ENCODE data around the gene PPP2R3A. TPM values are rescaled to one million over a fixed set of nuclear protein-coding genes. Genes with fewer than 3 reads are reported as not detected.

The PPP2R3A gene
- total and polyA plus RNA-seq, 12 donors: 2.1 to 23.1 (median 14.3) TPM

- 93 to 99% (median 97%) methylated on average over 4 of the region's 4 CpGs for WGBS, 4 donors
- Histone ChIP-seq H3K4me1 (replicated peaks in 1 of 2) (peaks cover 4 to 19% of the 10 kb centered on the region in 2 donors), H3K36me3 (replicated peaks in 1 of 2) (no peaks in the 10 kb centered on the region), H3K27me3 (no peaks in the 10 kb centered on the region), H3K9me3 (replicated peaks in 1 of 3) (no peaks in the 10 kb centered on the region), H3K4me3 (no peak overlapping the region), H3K27ac (no peak overlapping the region)
- DNase-seq: no peak
- TF ChIP-seq CTCF (IDR thresholded peaks at IDR 0.05) (no peak), POLR2A (IDR thresholded peaks at IDR 0.05) (no peak)
- intact Hi-C loops (cut with DNase I): loop anchor here in 1 of 2 donors (10.0 kb wide), 1 partner anchor 77 kb away; no protein-coding TSS in a partner anchor
Observed at GRCh38 chr3:135967867-135968266, 2.3 kb downstream of the PPP2R3A start.

GRCh38 chr3:135970506-135971116, 5.1 kb downstream of the PPP2R3A start:
- TF ChIP-seq POLR2A (IDR thresholded peaks at IDR 0.05): no peak
- no peak for TF ChIP-seq CTCF (IDR thresholded peaks at IDR 0.05)
- H3K4me1 ChIP-seq (replicated peaks in 1 of 2): peaks cover 22 to 38% of the 10 kb centered on the region in 2 donors
- WGBS, 4 donors: 80 to 89% (median 82%) methylated on average over 1 of the region's 1 CpG
- DNase-seq: no peak
- no peaks in the 10 kb centered on the region for H3K27me3 ChIP-seq
- H3K9me3 ChIP-seq (replicated peaks in 1 of 3): no peaks in the 10 kb centered on the region
- intact Hi-C loops (cut with DNase I): no loop called here
- H3K4me3 ChIP-seq: no peak overlapping the region
- H3K36me3 ChIP-seq (replicated peaks in 1 of 2): no peaks in the 10 kb centered on the region
- H3K27ac ChIP-seq: no peak overlapping the region

GRCh38 chr3:135973841-135974240, 8.3 kb downstream of the PPP2R3A start:
- Histone ChIP-seq H3K4me1 (replicated peaks in 1 of 2) (peaks cover 18 to 24% of the 10 kb centered on the region in 2 donors), H3K4me3 (no peak overlapping the region), H3K9me3 (replicated peaks in 1 of 3) (no peaks in the 10 kb centered on the region), H3K27me3 (no peaks in the 10 kb centered on the region), H3K36me3 (replicated peaks in 1 of 2) (no peaks in the 10 kb centered on the region), H3K27ac (peak overlapping the region in 4 of 5 donors; percentile 29 to 67 (median 57))
- intact Hi-C loops (cut with DNase I): no loop called here
- 45 to 62% (median 53%) methylated on average over 3 of the region's 3 CpGs for WGBS, 4 donors
- TF ChIP-seq CTCF (IDR thresholded peaks at IDR 0.05) (no peak), POLR2A (IDR thresholded peaks at IDR 0.05) (no peak)
- DNase-seq: peak; percentile 31 to 74 (median 64)

- H3K9me3 ChIP-seq (replicated peaks in 1 of 3): no peaks in the 10 kb centered on the region
- no peaks in the 10 kb centered on the region for H3K36me3 ChIP-seq (replicated peaks in 1 of 2)
- no peak overlapping the region for H3K4me3 ChIP-seq
- peaks cover 18 to 24% of the 10 kb centered on the region in 2 donors for H3K4me1 ChIP-seq (replicated peaks in 1 of 2)
- intact Hi-C loops (cut with DNase I): no loop called here
- H3K27ac ChIP-seq: peak overlapping the region; percentile 22 to 67 (median 55)
- no peak for DNase-seq
- TF ChIP-seq CTCF (IDR thresholded peaks at IDR 0.05) (no peak), POLR2A (IDR thresholded peaks at IDR 0.05) (no peak)
- no peaks in the 10 kb centered on the region for H3K27me3 ChIP-seq
Observed at GRCh38 chr3:135975053-135975452, 9.5 kb downstream of the PPP2R3A start.
